HS-27A (cell line): ENCODE measurements around the gene ROR2.
"Not testable (repeated sequence)": the region's sequence is repeated elsewhere in the genome, so short reads cannot be mapped to it uniquely, and the experiment has no call there.

ENCODE experiments used
- DNase-seq: peaks from one replicate; pipeline ENCODE4 v3.0.0-alpha.2; 2012; ENCODE audit warnings: low read depth, missing footprints

Gene ROR2

GRCh38 chr9:91796516-91796915 is 153.5 kb downstream of the ROR2 start:
- not testable (repeated sequence) for DNase-seq

- DNase-seq = no peak
These were observed 154.3 kb downstream of the ROR2 start for GRCh38 chr9:91795598-91796241.

- DNase-seq = not testable (repeated sequence)
These were observed 156.7 kb downstream of the ROR2 start for GRCh38 chr9:91793371-91793770.

DNA sequence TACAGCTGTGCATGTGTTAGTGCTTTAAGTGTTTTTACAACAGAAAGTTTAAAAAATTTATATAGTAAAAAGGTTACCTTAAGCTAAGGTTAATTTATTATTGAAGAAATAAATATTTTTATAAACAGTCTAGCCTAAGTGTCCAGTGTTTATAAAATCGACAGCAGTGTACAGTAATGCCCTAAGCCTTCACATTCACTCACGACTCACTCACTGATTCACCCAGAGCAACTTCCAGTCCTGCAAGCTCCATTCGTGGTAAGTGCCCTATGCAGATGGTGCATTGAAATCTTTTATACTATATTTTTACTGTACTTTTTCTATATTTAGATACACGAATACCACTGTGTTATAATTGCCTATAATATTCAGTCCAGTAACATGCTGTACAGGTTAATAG is 159.1 kb downstream of the ROR2 start:
- no peak for DNase-seq

DNA sequence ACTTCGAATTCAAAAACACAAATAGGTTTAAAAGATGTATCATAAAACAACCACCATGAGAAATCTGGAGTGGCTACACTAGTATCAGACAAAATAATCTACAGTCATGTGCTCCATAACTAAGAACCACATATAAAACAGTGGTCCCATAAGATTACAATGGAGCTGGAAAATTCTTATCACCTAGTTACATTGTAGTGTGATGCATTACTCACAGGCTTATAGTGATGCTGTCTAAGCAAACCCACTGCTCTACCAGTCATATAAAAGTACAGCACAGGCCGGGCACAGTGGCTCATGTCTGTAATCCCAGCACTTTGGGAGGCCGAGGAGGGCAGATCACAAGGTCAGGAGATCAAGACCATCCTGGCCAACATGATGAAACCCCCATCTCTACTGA is 160.1 kb downstream of the ROR2 start:
- DNase-seq = no peak

- no peak for DNase-seq
These were observed 162.1 kb downstream of the ROR2 start for GRCh38 chr9:91787931-91788330.

GRCh38 chr9:91786132-91786896 is 163.7 kb downstream of the ROR2 start:
- no peak for DNase-seq

DNA sequence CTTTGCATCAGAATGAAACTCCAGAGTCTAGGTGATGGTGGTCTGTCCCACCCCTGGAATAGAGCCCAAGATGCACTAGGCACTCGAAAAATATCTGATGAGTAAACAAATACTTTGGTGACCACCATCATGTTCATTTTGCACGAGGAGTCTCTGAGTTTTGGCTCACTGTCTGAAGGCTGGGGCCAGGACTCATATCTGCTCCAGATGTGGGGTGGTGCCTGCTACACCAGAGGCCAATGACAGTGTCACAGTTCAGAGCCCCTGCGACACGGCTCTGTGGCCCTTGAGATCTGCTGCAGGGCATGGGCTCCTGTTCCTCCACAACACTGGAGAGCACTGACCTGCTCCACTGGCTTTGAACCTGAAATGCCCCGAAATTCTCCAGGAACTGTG is 164.6 kb downstream of the ROR2 start:
- DNase-seq = no peak

DNA sequence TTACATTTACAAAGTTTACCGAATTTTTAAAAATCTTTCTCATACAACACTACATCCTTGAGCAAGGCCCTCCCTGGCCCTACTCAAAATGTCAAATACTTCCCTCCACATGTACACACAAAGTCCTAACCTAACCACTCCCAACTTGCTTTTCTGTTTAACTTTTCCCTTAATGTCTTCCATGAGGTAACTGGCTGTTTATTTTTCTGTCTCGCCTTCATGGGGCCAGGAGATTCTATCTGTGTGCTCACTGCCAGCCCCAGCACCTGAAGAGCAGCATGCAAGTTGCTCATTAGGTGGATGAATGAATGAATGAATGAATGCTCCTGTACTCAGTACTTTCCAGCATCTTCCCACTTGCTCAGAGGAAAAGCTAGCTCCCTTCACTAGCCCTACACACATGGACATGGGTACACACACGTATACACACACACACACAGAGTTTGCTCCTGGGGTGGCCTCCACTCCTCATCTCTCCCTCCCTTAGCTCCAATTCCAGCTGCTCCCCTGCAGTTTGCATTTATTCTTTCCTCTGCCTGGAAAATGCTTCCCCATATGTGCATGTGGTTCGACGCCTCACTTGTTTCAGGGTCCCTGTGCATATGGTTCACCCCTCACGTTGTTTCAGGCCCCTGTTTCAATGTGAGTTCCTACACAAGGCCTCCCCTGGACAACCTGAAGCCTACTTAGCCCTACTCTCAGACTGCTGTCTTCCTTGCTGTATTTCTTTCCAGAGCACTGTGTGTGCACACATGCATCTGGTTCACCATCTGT is 165.2 kb downstream of the ROR2 start:
- no peak for DNase-seq

DNA sequence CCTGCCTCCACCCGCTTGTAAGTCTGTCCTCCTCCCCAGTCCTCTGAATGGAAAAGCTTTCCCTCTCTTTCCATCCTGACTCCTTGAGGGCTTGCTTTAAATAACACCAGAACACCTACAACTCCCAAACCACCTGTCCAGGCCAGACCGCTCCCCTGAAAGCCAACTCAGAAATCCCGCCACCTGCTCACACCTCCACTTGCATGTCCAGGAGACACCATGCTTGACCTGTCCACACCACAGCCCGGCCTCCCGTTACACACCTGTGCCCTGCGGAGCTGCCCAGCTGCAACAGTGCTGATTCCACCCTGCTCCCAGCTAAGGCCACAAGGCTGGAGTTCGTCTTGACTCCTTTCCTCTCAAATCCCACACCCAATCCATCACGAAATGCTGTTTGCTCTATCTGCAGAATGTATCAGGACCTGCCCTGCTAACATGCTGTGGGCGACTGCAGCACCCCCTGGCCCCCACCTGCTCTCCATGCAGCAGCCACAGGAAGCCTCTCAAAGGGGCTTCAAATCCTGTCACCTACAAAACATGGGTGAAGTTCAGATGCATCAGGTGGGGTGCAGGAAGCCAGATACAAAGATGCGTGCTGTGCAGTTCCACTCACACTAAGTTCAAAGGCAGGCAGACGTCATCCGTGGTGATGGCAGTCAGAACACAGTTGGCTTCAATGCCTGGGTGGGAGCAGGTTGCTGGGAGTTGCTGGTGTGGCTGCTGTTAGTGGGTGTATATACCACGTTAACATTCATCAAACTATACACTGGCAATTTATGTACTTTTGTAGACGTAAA is 166.0 kb downstream of the ROR2 start:
- no peak for DNase-seq

DNA sequence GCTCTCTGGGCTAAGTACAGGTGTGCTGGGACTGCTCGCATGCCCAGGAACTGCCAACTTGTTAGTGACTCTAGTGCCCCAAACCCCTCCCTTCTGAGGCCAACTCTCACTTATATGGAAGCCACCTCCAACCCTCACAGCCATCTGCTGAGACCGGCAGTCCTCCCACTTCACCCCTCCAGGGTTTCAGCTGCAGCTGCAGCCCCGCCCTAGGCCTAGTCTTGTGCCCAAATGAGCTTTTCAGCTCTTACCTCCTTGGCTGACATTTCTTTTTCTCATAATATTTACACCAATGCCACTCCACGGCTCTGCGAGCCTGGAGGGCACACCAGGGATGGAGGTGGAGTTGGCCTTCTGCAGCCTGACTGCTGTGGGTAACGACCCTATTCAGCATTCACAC is 166.6 kb downstream of the ROR2 start:
- DNase-seq = no peak

GRCh38 chr9:91782708-91783214 is 167.3 kb downstream of the ROR2 start:
- no peak for DNase-seq

DNA sequence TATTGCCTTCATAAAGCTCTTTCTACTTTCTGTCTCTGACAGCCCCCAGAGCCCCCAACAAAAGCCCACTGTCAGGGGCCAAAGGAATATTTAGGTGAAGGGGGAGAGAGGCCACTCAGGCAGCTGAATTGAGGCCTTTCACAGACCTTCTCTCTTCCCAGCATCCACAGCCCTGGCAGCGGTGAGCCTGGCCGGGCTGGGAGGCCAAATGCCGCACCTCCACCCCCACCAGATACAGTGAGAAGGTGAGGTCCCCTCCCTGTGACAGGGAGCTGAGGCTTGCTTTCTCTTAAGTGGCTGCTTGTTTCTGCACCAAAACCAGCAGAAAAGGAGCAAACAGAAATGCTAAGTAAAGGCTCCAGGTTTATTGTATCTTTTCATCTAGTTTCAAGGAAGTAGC is 168.1 kb downstream of the ROR2 start:
- no peak for DNase-seq

- DNase-seq = no peak
These were observed 168.9 kb downstream of the ROR2 start for GRCh38 chr9:91781116-91781515.

GRCh38 chr9:91778031-91778430 is 172.0 kb downstream of the ROR2 start:
- DNase-seq = no peak

GRCh38 chr9:91777292-91777830 is 172.7 kb downstream of the ROR2 start:
- DNase-seq = no peak

DNA sequence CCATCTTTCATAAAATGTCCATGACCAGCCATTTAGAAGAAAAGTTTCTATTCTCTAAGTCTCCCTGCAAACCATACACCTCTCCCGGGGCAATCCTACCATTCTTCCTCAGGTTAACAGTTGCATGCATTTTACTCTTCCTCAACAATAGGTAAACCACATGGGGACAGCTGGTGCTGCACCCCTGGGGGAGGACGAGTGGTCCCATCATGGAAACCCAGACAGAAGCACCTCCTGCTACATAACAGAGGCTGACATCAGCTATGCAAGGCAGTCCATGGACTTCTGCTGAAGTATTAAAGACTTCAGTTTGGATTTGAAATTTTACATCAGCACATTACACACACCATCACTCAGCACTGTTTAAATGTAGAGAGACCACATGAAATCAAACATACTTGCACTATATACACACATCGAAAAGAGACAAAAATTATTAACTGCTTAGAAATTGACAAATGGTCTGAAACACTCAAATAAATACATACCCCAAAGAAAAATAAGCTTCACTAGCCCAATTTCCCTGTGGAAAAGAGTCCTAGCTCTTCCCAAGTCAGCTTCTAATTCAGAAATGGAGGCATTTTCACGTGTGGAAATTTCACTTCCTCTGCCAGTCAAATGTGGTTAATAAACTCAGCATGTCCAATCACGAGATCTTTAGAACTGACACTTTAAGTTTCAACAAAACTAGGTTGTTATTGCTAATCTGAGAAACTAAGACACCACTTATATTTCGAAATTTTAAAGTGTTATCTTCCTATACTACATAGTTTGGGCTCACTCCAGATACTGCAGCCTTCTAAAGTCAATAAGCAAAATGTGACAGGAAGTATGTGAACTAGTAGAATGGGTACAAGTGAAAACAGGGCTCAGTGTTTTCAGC is 173.4 kb downstream of the ROR2 start:
- no peak for DNase-seq

- DNase-seq = no peak
These were observed 174.4 kb downstream of the ROR2 start for GRCh38 chr9:91775708-91776028.

DNA sequence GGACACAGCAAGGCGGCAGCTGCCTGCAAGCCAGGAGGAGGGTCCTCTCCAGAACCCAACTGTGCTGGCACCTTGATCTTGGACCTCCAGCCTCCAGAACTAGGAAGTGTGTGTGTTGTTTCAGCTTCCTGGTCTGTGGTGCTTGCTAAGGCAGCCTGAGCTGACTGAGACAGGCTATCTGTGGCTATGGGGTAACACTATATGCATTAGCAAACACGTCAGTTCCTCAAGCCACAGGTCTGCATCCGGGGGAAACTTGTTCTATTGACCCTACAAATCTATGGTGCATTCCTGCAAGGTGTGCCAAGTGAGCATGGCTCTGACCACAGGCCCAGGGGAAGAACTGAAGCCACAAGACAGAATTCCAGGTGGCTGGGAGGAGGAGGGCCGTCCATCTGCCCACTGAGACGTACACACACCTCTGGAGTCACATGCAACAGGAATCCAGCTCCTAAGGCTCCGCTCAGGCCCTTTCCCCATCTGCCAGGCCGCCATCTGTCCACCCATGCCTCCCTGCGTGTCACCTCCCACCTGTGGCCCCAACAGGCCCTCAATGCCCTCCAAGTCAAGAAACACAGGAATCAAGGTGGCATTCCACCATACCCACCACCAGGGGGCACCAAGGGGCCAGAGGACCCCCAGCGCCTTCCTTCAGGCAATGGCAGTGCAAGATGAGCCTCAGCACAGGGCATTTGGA is 174.9 kb downstream of the ROR2 start:
- DNase-seq = no peak

- DNase-seq = no peak
These were observed 176.9 kb downstream of the ROR2 start for GRCh38 chr9:91773156-91773555.
